Mammary epithelial cell (primary cell): ENCODE results near the gene TMEM256.

ENCODE experiments used
- EZH2 ChIP-seq: IDR thresholded peaks from 2 replicates; pipeline ENCODE4 v1.6.1; 2012; ENCODE audit warnings: low read length, inconsistent platforms, borderline replicate concordance
- TF ChIP-seq, protein P1 (sequence below), 2 donors: IDR thresholded peaks in 1 of 2; conservative IDR thresholded peaks in 1 of 2; 2 replicates each; pipeline ENCODE4 v1.5.1; 2011 to 2012; ENCODE audit warnings: inconsistent platforms in 2 of 2, low read length in 2 of 2, mild to moderate bottlenecking in 2 of 2, control low read depth in 1 of 2, low read depth in 1 of 2; ENCODE audit not compliant: insufficient read depth in 1 of 2; ENCODE audit errors: extremely low read depth in 1 of 2

DNA sequence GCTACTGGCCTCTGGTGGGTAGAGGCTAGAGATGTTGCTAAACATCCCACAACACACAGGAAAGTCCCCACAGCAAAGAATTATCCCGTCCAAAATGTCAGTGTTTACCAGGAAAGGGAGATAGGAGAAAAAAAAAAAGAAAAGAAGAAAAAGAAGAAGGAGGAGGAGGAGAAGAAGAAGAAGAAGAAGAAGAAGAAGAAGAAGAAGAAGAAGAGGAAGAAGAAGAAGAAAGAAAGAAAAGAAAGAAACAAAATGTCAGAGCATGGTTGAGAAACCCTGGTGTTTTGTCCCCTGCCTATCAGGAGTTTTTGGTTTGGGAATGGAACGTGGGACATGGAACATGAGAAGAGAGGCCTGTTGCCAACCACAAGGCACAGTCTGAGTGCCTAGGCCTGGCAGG lies 46.5 kb downstream of the TMEM256 start:
- TF ChIP-seq, protein P1, sequence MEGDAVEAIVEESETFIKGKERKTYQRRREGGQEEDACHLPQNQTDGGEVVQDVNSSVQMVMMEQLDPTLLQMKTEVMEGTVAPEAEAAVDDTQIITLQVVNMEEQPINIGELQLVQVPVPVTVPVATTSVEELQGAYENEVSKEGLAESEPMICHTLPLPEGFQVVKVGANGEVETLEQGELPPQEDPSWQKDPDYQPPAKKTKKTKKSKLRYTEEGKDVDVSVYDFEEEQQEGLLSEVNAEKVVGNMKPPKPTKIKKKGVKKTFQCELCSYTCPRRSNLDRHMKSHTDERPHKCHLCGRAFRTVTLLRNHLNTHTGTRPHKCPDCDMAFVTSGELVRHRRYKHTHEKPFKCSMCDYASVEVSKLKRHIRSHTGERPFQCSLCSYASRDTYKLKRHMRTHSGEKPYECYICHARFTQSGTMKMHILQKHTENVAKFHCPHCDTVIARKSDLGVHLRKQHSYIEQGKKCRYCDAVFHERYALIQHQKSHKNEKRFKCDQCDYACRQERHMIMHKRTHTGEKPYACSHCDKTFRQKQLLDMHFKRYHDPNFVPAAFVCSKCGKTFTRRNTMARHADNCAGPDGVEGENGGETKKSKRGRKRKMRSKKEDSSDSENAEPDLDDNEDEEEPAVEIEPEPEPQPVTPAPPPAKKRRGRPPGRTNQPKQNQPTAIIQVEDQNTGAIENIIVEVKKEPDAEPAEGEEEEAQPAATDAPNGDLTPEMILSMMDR (conservative IDR thresholded peaks at IDR 0.05 in 1 of 2, IDR thresholded peaks at IDR 0.05 in 1 of 2; ENCODE audit: extremely low read depth in 1 of 2, insufficient read depth in 1 of 2, low read depth in 1 of 2, low read length in 2 of 2): no peak
- TF ChIP-seq EZH2: no peak
